Epithelial cell of esophagus (primary cell): Measurements from ENCODE around the gene ZNF274.

Experiments
- DNase-seq: peaks from one replicate; pipeline ENCODE4 v3.0.0; 2010; ENCODE audit warnings: low read depth
- H3K4me3 ChIP-seq: 2 replicates; pipeline ENCODE4 v1.5.1; 2011; ENCODE audit warnings: mild to moderate bottlenecking, low read length, control low read depth
- CTCF ChIP-seq: IDR thresholded peaks from 2 replicates; pipeline ENCODE4 v1.5.1; 2011; ENCODE audit warnings: low read depth, mild to moderate bottlenecking, low read length, control low read depth, inconsistent platforms; ENCODE audit not compliant: insufficient read depth; ENCODE audit errors: missing control alignments

The ZNF274 gene

GRCh38 chr19:58182577-58182988 lies 278 bp upstream of the ZNF274 start:
- no peak for DNase-seq
- peak overlapping the region; percentile 87 for H3K4me3 ChIP-seq
- TF ChIP-seq CTCF, result no peak

GRCh38 chr19:58183817-58184215 lies 955 bp downstream of the ZNF274 start:
- TF ChIP-seq CTCF, result no peak
- H3K4me3 ChIP-seq, result peak overlapping the region; percentile 87
- DNase-seq, result no peak

- H3K4me3 ChIP-seq, result no peak overlapping the region
- no peak for TF ChIP-seq CTCF
- DNase-seq, result peak; percentile 40
Observed at GRCh38 chr19:58196901-58197616, 14.2 kb downstream of the ZNF274 start.

- no peak for TF ChIP-seq CTCF
- no peak for DNase-seq
- H3K4me3 ChIP-seq, result no peak overlapping the region
Observed at GRCh38 chr19:58203814-58204475, 21.1 kb downstream of the ZNF274 start.

DNA sequence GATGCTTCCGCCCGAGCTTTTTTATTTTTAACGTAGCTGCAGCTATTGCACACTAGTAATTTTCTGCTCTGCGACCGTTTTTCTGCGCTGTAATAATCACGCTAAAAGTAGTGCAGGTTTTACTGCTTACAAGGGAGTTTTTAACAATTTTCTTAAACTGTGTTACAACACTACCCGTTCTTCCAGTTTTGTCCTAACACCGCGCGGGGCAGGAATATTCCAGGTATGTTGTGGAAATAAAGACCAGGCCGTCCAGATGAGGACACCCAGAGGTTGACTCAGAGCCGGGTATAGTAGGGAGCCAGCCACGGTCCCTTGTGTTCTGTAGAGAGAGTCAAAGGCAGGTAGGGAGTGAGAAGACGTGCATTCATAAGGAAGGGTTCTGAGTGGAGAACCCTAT lies 21.7 kb downstream of the ZNF274 start:
- peak; percentile 15 for DNase-seq
- TF ChIP-seq CTCF, result no peak
- no peak overlapping the region for H3K4me3 ChIP-seq

DNA sequence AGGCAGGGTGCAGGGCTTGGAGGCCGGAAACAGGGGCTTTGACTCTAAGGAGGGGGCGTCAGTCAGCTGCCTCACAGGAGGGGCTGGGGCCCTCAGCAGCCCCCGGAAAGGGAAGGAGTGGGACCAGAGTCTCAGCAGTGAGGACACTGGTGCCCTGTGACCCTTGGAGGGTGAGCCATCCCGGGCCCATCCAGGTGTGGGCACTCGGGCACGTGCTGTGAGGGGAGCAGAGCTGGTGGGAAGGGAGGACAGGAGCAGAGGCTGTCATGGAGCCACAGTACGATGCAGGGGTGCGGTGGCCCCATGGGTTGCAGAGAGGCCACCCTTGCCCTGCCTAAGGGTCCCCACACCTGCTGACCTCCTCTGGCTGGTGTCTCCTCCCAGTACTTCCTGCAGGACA lies 26.7 kb downstream of the ZNF274 start:
- H3K4me3 ChIP-seq, result no peak overlapping the region
- no peak for DNase-seq
- TF ChIP-seq CTCF, result no peak
